HG03520 (cell line): ENCODE measurements around the gene NUBPL.
"Not testable (repeated sequence)": the region's sequence is repeated elsewhere in the genome, so short reads cannot be mapped to it uniquely, and the experiment has no call there.

Experiments
- ATAC-seq: cut with Tn5 transposase; IDR thresholded peaks from one replicate; pipeline ENCODE4 v1.9.1; 2021; ENCODE audit warnings: mild to moderate bottlenecking, moderate library complexity; ENCODE audit not compliant: unreplicated experiment

NUBPL gene

DNA sequence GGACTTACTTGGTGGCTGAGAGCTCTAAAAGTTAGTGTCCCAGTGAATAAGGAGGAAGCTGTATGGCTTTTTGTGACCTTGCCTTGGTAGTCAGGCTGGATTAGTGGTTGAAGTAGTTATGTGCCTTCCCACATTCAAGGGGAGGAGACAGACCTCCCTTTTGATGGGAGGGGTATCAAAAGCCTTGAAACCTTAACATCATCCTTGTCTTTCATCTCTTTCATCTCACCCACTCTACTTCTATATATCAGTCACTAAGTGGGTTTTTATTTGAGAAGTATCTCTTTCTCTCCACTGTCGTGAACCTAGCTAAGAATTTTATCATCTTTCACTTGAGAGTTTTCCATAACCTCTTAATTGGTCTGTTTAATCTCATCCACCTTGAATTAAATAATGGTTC, 15.7 kb downstream of the NUBPL start:
- no peak for ATAC-seq

- ATAC-seq: no peak
Observed at GRCh38 chr14:31578266-31578665, 17.1 kb downstream of the NUBPL start.

GRCh38 chr14:31578792-31579501, 17.7 kb downstream of the NUBPL start:
- no peak for ATAC-seq

GRCh38 chr14:31580234-31580633, 19.0 kb downstream of the NUBPL start:
- no peak for ATAC-seq

- no peak for ATAC-seq
Observed at GRCh38 chr14:31582286-31582691, 21.1 kb downstream of the NUBPL start.

DNA sequence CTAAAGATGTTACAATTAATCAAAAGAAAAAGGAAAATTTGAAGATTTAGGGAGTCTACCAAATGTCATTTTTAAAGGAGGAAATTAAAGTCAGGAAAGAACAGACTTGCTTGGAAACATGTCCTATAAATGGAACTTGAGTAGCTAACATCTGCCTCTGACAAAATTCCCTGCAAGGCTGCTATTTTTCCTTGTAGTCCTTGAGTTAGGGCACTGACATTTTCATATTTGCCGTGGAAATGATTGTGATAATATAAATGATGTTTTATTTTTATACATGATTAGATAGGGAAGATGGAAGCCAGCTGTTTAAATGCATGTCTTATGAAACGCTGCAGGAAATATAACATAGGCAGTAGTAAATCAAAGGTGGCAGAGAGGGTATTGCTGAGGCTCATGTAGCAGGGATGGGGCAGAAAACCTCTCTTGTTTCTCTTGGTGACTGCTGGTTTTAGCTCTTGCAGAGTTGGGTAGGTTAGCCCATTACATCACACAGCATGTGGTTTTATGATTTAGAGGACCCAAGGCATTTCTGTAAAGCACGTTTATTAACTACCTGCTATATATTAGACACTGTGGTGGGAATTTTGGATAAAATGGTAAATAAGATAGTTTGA, 21.7 kb downstream of the NUBPL start:
- no peak for ATAC-seq

GRCh38 chr14:31590206-31590605, 29.0 kb downstream of the NUBPL start:
- no peak for ATAC-seq

- ATAC-seq: no peak
Observed at GRCh38 chr14:31592122-31592521, 30.9 kb downstream of the NUBPL start.

DNA sequence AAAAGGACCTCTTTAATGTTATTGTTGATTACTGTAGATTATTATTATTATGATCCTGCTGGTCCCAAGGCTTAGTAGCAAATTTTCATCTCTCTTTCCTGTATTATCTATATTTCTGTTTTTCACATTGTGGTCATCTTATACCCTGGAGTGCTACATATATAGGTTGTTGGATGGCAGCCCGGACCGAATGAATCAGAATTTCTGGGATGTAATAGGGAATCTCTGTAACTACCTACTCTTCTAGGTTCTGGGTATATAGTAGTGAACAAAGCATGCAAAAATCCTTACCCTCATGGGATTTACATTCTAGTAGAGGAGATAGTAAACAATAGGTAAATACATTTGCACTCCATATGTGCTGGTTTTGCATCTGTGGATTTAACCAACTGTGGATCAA, 31.4 kb downstream of the NUBPL start:
- ATAC-seq: no peak

GRCh38 chr14:31596342-31597095, 35.3 kb downstream of the NUBPL start:
- ATAC-seq: no peak

- ATAC-seq: no peak
Observed at GRCh38 chr14:31605702-31606101, 44.5 kb downstream of the NUBPL start.

- ATAC-seq: no peak
Observed at GRCh38 chr14:31611778-31612433, 50.7 kb downstream of the NUBPL start.

DNA sequence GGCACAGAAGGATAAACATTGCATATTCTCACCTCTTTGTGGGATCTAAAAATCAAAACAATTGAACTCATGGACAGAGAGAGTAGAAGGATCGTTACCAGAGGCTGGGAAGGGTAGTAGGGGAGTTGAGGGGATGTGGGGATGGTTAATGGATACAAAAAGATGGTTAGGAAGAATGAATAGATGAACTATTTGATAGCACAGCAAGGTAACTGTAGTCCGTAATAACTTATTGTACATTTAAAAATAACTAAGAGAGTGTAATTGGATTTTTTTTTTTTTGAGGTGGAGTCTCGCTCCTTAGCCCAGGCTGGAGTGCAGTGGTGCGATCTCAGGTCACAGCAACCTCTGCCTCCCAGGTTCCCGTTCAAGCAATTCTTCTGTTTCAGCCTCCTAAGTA, 52.0 kb downstream of the NUBPL start:
- no peak for ATAC-seq

GRCh38 chr14:31618884-31619283, 57.7 kb downstream of the NUBPL start:
- ATAC-seq: not testable (repeated sequence)

GRCh38 chr14:31619440-31619839, 58.2 kb downstream of the NUBPL start:
- ATAC-seq: no peak

GRCh38 chr14:31620898-31621297, 59.7 kb downstream of the NUBPL start:
- ATAC-seq: not testable (repeated sequence)

DNA sequence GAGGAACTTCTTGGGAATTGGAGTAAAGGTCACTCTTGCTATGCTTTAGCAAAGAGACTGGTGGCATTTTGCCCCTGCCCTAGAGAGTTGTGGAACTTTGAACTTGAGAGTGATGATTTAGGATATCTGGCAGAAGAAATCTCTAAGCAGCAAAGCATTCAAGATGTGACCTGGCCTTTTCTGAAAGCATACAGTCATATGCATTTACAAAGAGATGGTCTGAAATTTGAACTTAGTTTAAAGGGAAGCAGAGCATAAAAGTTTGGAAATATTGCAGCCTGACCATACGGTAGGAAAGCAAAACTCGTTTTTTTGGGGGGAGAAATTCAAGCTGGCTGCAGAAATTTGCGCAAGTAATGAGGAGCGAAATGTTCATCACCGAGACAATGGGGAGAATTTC, 60.9 kb downstream of the NUBPL start:
- ATAC-seq: no peak

- not testable (repeated sequence) for ATAC-seq
Observed at GRCh38 chr14:31652900-31653299, 91.7 kb downstream of the NUBPL start.

DNA sequence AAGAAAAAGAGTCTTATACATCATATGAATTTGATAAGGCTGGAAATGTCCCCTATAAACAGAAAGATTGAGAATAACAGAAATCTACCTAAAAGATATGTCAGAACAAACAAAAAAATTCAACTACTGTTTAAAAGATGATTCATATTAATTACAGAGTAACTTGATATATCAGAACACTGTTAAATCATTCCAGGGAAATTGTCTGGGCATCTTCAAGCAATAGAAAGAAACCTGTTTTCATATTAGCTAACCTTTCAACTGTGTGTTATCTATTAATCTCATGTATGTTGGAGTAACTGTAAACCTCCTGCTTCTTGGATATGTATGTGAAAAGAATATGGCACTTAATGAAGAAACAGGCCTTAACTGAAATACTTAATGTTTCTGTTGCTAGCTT, 96.7 kb downstream of the NUBPL start:
- ATAC-seq: no peak

GRCh38 chr14:31659278-31659677, 98.1 kb downstream of the NUBPL start:
- ATAC-seq: no peak

DNA sequence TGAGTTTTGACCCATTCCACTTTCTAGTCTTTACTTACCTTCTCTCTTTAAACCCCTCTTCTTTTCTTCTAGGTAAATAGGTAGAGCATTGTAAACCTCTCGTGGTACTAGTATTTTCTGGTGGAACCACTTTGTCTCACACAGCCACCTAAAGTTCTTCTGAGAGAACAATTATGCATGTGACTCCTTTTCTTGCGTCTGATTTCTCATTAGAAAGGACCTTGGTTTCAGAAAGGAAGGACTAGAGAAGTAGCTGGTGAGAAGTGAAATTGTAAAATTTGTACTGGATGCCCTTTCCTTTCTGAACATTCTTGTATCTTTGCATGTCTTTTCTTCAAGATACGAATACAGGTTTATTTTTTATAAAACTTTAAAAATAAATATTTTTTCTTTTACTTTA, 99.0 kb downstream of the NUBPL start:
- ATAC-seq: no peak

DNA sequence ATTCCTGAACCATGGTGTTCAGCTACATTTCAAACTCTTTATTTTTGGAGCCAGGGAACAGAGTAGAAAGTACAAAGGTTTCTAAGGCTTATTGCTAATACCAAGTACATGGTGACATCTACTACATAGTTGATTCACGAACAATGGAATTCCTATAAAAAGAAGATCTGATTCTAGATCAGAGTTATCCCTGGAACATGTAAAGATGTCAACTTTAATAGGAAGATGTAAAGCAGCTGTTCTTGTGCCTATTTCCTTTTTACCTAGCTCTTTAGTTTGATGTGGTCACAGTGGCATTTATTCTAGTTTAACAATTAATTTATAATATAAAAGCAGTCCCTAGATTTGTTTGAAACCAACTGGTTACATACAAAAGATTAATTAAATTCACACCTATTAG, 99.5 kb downstream of the NUBPL start:
- no peak for ATAC-seq
